H1 (cell line): ENCODE results near the gene PREX1. TPM values are rescaled to one million over a fixed set of nuclear protein-coding genes. Genes with fewer than 3 reads are reported as not detected.
"Not testable (repeated sequence)": the region's sequence is repeated elsewhere in the genome, so short reads cannot be mapped to it uniquely, and the experiment has no call there.

ENCODE experiments used
- CTCF ChIA-PET: fragments of 300-600 bp; sonication (Branson Sonifier 250); formaldehyde crosslinking; loops from one replicate; lab custom pipeline; 2021; ENCODE audit not compliant: partially characterized antibody; lab: Charles Lee
- POLR2A ChIA-PET: fragments of 300-600 bp; sonication (Branson Sonifier 250); formaldehyde crosslinking; loops from one replicate; lab custom pipeline; 2021; ENCODE audit warnings: inconsistent platforms; ENCODE audit not compliant: partially characterized antibody; lab: Charles Lee
- DNase-seq, 2 experiments: peaks; one replicate each; pipeline versions ENCODE4 v3.0.0 to v3.0.0-alpha.2; 2010 to 2022; ENCODE audit warnings: low spot score in 2 of 2, low read depth in 1 of 2, mixed read lengths in 1 of 2
- FAIRE-seq: peaks from 2 replicates; lab custom pipeline; 2011; peaks lifted over from hg19 to GRCh38; lab: Jason Lieb, UNC
- H2AFZ ChIP-seq: 2 replicates; pipeline ENCODE4 v1.8.1; 2012; ENCODE audit warnings: low read length, inconsistent platforms
- H2AK5ac ChIP-seq: 2 replicates; pipeline ENCODE4 v1.6.1; 2013; ENCODE audit warnings: low read depth, low read length
- H2BK120ac ChIP-seq: replicated peaks from 2 replicates; pipeline ENCODE3; 2013; ENCODE audit warnings: low read depth, low read length, inconsistent platforms
- H2BK12ac ChIP-seq: 2 replicates; pipeline ENCODE4 v1.6.1; 2013; ENCODE audit warnings: low read depth, low read length
- H2BK15ac ChIP-seq: 2 replicates; pipeline ENCODE4 v1.6.1; 2013; ENCODE audit warnings: low read length
- H2BK20ac ChIP-seq: 2 replicates; pipeline ENCODE4 v1.6.1; 2013; ENCODE audit warnings: low read length
- H2BK5ac ChIP-seq: 2 replicates; pipeline ENCODE4 v1.6.1; 2013; ENCODE audit warnings: low read depth, low read length
- H3K14ac ChIP-seq: 2 replicates; pipeline ENCODE4 v1.6.1; 2013; ENCODE audit warnings: inconsistent platforms; ENCODE audit not compliant: insufficient read length
- H3K18ac ChIP-seq: 2 replicates; pipeline ENCODE4 v1.6.1; 2013; ENCODE audit warnings: low read length; ENCODE audit errors: extremely low read depth
- H3K23ac ChIP-seq: 2 replicates; pipeline ENCODE4 v1.6.1; 2013; ENCODE audit warnings: inconsistent platforms; ENCODE audit not compliant: insufficient read length
- H3K23me2 ChIP-seq: 2 replicates; pipeline ENCODE4 v1.6.1; 2013; ENCODE audit warnings: low read depth, low read length
- H3K27ac ChIP-seq: 2 replicates; pipeline ENCODE4 v1.6.1; 2011; ENCODE audit warnings: low read depth, low read length, inconsistent platforms
- H3K27me3 ChIP-seq, 4 experiments: replicated peaks in 1 of 4; 1 replicate in 1 of 4; 2 replicates in 3 of 4; pipeline versions ENCODE4 v1.6.1 to v1.8.1; 2011 to 2013; ENCODE audit warnings: low read length in 3 of 4, mild to moderate bottlenecking in 3 of 4, inconsistent platforms in 2 of 4, mixed read lengths in 2 of 4, moderate library complexity in 1 of 4; ENCODE audit not compliant: control insufficient read depth in 3 of 4, insufficient read depth in 3 of 4; ENCODE audit errors: extremely low read depth in 1 of 4
- H3K36me3 ChIP-seq, 4 experiments: 2 replicates each; pipeline versions ENCODE4 v1.6.1 to v1.8.1; 2011 to 2013; ENCODE audit warnings: mild to moderate bottlenecking in 4 of 4, low read length in 3 of 4, moderate library complexity in 2 of 4, control low read depth in 1 of 4, inconsistent platforms in 1 of 4; ENCODE audit not compliant: insufficient read depth in 4 of 4, control insufficient read depth in 2 of 4
- H3K4ac ChIP-seq: replicated peaks from 2 replicates; pipeline ENCODE3; 2013; ENCODE audit warnings: low read length, low read depth, mixed read lengths, inconsistent platforms; ENCODE audit not compliant: insufficient read length
- H3K4me1 ChIP-seq, 4 experiments: replicated peaks in 1 of 4; 1 replicate in 1 of 4; 2 replicates in 3 of 4; pipeline versions ENCODE4 v1.6.1 to v1.8.1; 2011 to 2013; ENCODE audit warnings: low read length in 3 of 4, inconsistent platforms in 2 of 4, mixed read lengths in 1 of 4; ENCODE audit not compliant: insufficient read depth in 4 of 4, control insufficient read depth in 3 of 4
- H3K4me2 ChIP-seq, 2 experiments: 2 replicates each; pipeline versions ENCODE4 v1.6.1 to v1.8.1; 2011 to 2013; ENCODE audit warnings: low read depth in 2 of 2, low read length in 2 of 2, control low read depth in 1 of 2, inconsistent platforms in 1 of 2, mild to moderate bottlenecking in 1 of 2; ENCODE audit not compliant: insufficient read depth in 1 of 2
- H3K4me3 ChIP-seq, 4 experiments: fragments of 200-600, 300-600 bp in 1 of 4; sonication (generic), shearing (Covaris generic), sonication (Bioruptor Twin) in 1 of 4; 2 replicates each; pipeline versions ENCODE4 v1.5.1 to v1.8.1; 2011 to 2016; ENCODE audit warnings: low read length in 4 of 4, low read depth in 3 of 4, control low read depth in 2 of 4, inconsistent platforms in 2 of 4, mild to moderate bottlenecking in 2 of 4, mixed read lengths in 1 of 4, moderate library complexity in 1 of 4; ENCODE audit not compliant: insufficient read depth in 2 of 4; ENCODE audit errors: extremely low read depth in 1 of 4
- H3K56ac ChIP-seq: replicated peaks from 2 replicates; pipeline ENCODE3; 2013; ENCODE audit warnings: low read depth, mild to moderate bottlenecking, mixed read lengths, low read length, inconsistent platforms; ENCODE audit not compliant: insufficient read length
- H3K79me1 ChIP-seq: 2 replicates; pipeline ENCODE4 v1.6.1; 2013; ENCODE audit warnings: low read depth, low read length, control low read depth
- H3K79me2 ChIP-seq, 2 experiments: 2 replicates each; pipeline versions ENCODE4 v1.6.1 to v1.8.1; 2012 to 2013; ENCODE audit warnings: low read length in 2 of 2, mild to moderate bottlenecking in 2 of 2, inconsistent platforms in 1 of 2; ENCODE audit not compliant: insufficient read depth in 2 of 2, control insufficient read depth in 1 of 2
- H3K9ac ChIP-seq, 4 experiments: replicated peaks in 1 of 4; 1 replicate in 1 of 4; 2 replicates in 3 of 4; pipeline versions ENCODE4 v1.6.1 to v1.8.1; 2011 to 2013; ENCODE audit warnings: low read depth in 3 of 4, low read length in 3 of 4, control low read depth in 2 of 4, mild to moderate bottlenecking in 2 of 4, moderate library complexity in 2 of 4, inconsistent platforms in 1 of 4; ENCODE audit errors: extremely low read depth in 1 of 4
- H3K9me3 ChIP-seq, 2 experiments: 2 replicates each; pipeline versions ENCODE4 v1.6.1 to v1.8.1; 2012 to 2013; ENCODE audit warnings: mild to moderate bottlenecking in 2 of 2, moderate library complexity in 2 of 2, control low read depth in 1 of 2, inconsistent platforms in 1 of 2, low read depth in 1 of 2, low read length in 1 of 2, mixed read lengths in 1 of 2; ENCODE audit not compliant: insufficient read depth in 2 of 2
- H4K20me1 ChIP-seq, 2 experiments: replicated peaks in 1 of 2; 2 replicates each; pipeline versions ENCODE3 to v1.8.1; 2011 to 2013; ENCODE audit warnings: inconsistent platforms in 2 of 2, low read length in 2 of 2, mild to moderate bottlenecking in 1 of 2; ENCODE audit not compliant: insufficient read depth in 2 of 2, control insufficient read depth in 1 of 2
- H4K5ac ChIP-seq: 2 replicates; pipeline ENCODE4 v1.6.1; 2013; ENCODE audit warnings: low read length, low read depth, mixed read lengths, inconsistent platforms; ENCODE audit not compliant: insufficient read length
- H4K8ac ChIP-seq: 2 replicates; pipeline ENCODE4 v1.8.0; 2013; ENCODE audit warnings: mild to moderate bottlenecking, moderate library complexity, low read length, inconsistent platforms; ENCODE audit not compliant: insufficient read depth; ENCODE audit errors: extremely low read depth
- H4K91ac ChIP-seq: replicated peaks from 2 replicates; pipeline ENCODE3; 2013; ENCODE audit warnings: low read length, mixed read lengths, inconsistent platforms; ENCODE audit not compliant: insufficient read length
- FOSL1 ChIP-seq: IDR thresholded peaks from 2 replicates; pipeline ENCODE4 v1.6.1; 2011; ENCODE audit warnings: mild to moderate bottlenecking, low read depth, low read length, moderate library complexity; ENCODE audit not compliant: insufficient read depth
- MAX ChIP-seq: IDR thresholded peaks from 2 replicates; pipeline ENCODE4 v1.6.1; 2012; ENCODE audit warnings: inconsistent platforms
- WGBS, 2 experiments: shearing (Covaris generic) in 1 of 2; methylation state at CpG; one replicate each; pipeline versions ENCODE4 v1.1.6 to v1.1.7; 2013 to 2015; ENCODE audit warnings: low lambda C conversion rate in 2 of 2, mixed read lengths in 2 of 2, inconsistent platforms in 1 of 2, low coverage in 1 of 2, missing lambda C conversion rate in 1 of 2; ENCODE audit not compliant: insufficient replicate concordance in 2 of 2, insufficient coverage in 1 of 2, insufficient read length in 1 of 2; ENCODE audit errors: extremely low coverage in 1 of 2, missing lambda C conversion rate in 1 of 2; 5-methylcytosine and 5-hydroxymethylcytosine counted together
- polyA plus RNA-seq, 7 experiments: library from polyadenylated mRNA; depleted of rRNA in 3 of 7; stranded (reverse) in 5 of 7; unstranded in 2 of 7; fragments of >200 nt in 5 of 7; fragments of 200-250 nt in 2 of 7; gene quantifications; 1 replicate in 5 of 7; 2 replicates in 1 of 7; 4 replicates in 1 of 7; pipeline versions ENCODE4 v1.2.1 to v1.2.3, GENCODE V29; 2011 to 2013; ENCODE audit warnings: missing spikeins in 2 of 7, mixed read lengths in 2 of 7
- total RNA-seq: library from RNA; stranded (reverse); fragmentation: NEBNext Ultra II Directional; extraction: Animal tissue kit (Norgen Biotek cat#: 25700); gene quantifications from 2 replicates; pipeline ENCODE4 v1.2.1, GENCODE V29; 2021

Gene PREX1
- total and polyA plus RNA-seq, 2 of the 8 experiments (the other 6 are each of a cell fraction or from before 2014, with no cell fraction given), result 10.7 to 12.8 TPM

DNA sequence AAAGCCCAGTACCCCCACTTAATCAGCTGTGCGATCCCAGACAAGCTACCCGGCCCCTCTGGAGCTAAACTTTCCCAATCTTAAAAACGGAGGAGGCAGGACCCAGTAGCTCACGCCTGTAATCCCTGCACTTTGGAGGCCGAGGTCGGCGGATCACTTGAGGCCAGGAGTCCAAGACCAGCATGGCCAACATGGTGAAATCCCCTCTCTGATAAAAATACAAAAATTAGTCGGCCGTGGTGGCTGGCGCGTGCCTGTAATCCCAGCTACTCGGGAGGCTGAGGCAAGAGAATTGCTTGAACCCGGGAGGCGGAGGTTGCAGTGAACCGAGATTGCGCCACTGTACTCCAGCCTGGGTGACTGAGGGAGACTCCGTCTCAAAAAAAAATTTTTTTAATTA, 1.3 kb downstream of the PREX1 start:
- not testable (repeated sequence) for H3K9ac ChIP-seq, H2AK5ac ChIP-seq, H3K36me3 ChIP-seq, H3K56ac ChIP-seq, H4K5ac ChIP-seq, H4K20me1 ChIP-seq, H3K79me1 ChIP-seq, H2AFZ ChIP-seq, H3K4ac ChIP-seq, H2BK12ac ChIP-seq, H4K91ac ChIP-seq, H4K8ac ChIP-seq, H3K23ac ChIP-seq, H2BK15ac ChIP-seq, H3K23me2 ChIP-seq, H2BK120ac ChIP-seq, H3K14ac ChIP-seq, H2BK20ac ChIP-seq, FAIRE-seq, H3K79me2 ChIP-seq
- H3K27me3 ChIP-seq, result peaks cover 0 to 44% (median 26%) of the 10 kb centered on the region in 4 experiments; a peak in 6 of 7 replicates
- ChIA-PET CTCF (interaction anchor here (1.3 to 4.6 kb wide), 4 partner anchors 19 to 170 kb away, joined by 5 to 35 read pairs (median 9); no protein-coding TSS in a partner anchor), POLR2A (interaction anchor here (1.0 to 1.9 kb wide), 5 partner anchors 15 to 169 kb away, joined by 3 to 5 read pairs (median 3); no protein-coding TSS in a partner anchor)
- peak overlapping the region; percentile 73 to 89 for H3K4me2 ChIP-seq
- peak in 1 of 2 experiments; percentile 63 for DNase-seq
- 0 out of 2 replicates have a peak, but pooled peaks have one; percentile 33 for TF ChIP-seq FOSL1
- TF ChIP-seq MAX, result 0 out of 2 replicates have a peak, but pooled peaks have one; percentile 5
- TF ChIP-seq, all 59 proteins: peak for 2; not testable (repeated sequence) for 57
- H3K4me3 ChIP-seq, result peak overlapping the region; percentile 61 to 85 (median 80); a peak in 7 of 8 replicates
- H3K9me3 ChIP-seq, H3K27ac ChIP-seq, H3K18ac ChIP-seq, H3K4me1 ChIP-seq, H2BK5ac ChIP-seq: not testable (repeated sequence)
- 5% methylated on average over 17 of the region's 17 CpGs; no CpG with 5 or more reads in 1 of the 2 experiments for whole genome bisulfite sequencing, 2 experiments
